ENCODE results near the gene SOWAHB. TPM values are rescaled to one million over a fixed set of nuclear protein-coding genes. Genes with fewer than 3 reads are reported as not detected.
"Not testable (repeated sequence)": the region's sequence is repeated elsewhere in the genome, so short reads cannot be mapped to it uniquely, and the experiment has no call there.

The SOWAHB gene
- total and polyA plus RNA-seq, 12 donors, result 0.11 to 3.7 (median 0.42) TPM; not detected in 1

DNA sequence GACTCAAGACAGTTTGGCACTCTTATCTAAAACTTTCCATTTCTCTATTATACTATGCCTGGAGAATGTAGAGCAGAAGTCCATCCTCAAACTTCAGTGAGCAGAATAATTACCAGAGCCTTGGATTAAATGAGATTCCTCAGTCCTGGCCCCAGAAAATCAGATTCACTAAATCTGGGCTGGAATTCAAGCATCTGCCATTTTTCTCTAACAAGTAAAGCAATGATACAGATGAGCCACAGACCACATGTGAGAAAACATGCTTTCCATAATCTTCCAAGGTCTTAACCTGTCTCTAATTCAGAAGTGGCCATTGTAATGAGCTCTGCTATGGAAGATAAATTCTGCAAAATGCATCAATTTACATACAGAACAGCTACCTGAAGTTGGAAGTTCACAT lies 25.4 kb downstream of the SOWAHB start:
- no peaks in the 10 kb centered on the region for H3K4me1 ChIP-seq (replicated peaks in 1 of 2)

DNA sequence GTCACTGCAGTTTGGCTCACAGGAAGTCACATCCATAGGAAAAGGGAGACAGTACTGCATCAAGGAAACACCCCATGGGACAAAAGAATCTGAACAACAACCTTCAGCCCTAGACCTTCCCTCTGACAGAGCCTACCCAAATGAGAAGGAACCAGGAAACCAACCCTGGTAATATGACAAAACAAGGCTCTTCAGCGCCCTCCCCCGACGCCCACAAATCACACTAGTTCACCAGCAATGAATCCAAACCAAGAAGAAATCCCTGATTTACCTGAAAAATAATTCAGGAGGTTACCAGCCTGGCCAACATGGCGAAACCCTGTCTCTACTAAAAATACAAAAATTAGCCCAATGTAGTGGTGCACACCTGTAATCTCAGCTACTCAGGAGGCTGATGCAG lies 29.2 kb downstream of the SOWAHB start:
- DNase-seq; H3K36me3 ChIP-seq (replicated peaks in 1 of 2); intact Hi-C loops (cut with DNase I); H3K27ac ChIP-seq; H3K4me3 ChIP-seq; H3K9me3 ChIP-seq (replicated peaks in 1 of 3); H3K4me1 ChIP-seq (replicated peaks in 1 of 2); H3K27me3 ChIP-seq: not testable (repeated sequence)
- 68 to 91% (median 82%) methylated on average over 4 of the region's 4 CpGs for WGBS, 4 donors

More for the DNA sequence above, 25.4 kb downstream of the SOWAHB start:
- H3K9me3 ChIP-seq (replicated peaks in 1 of 3), result no peaks in the 10 kb centered on the region
- H3K4me3 ChIP-seq, result no peak overlapping the region
- no peak for DNase-seq
- no peak overlapping the region for H3K27ac ChIP-seq
- no peaks in the 10 kb centered on the region for H3K27me3 ChIP-seq
- H3K36me3 ChIP-seq (replicated peaks in 1 of 2), result no peaks in the 10 kb centered on the region
- intact Hi-C loops (cut with DNase I), result no loop called here
- TF ChIP-seq, protein P1, sequence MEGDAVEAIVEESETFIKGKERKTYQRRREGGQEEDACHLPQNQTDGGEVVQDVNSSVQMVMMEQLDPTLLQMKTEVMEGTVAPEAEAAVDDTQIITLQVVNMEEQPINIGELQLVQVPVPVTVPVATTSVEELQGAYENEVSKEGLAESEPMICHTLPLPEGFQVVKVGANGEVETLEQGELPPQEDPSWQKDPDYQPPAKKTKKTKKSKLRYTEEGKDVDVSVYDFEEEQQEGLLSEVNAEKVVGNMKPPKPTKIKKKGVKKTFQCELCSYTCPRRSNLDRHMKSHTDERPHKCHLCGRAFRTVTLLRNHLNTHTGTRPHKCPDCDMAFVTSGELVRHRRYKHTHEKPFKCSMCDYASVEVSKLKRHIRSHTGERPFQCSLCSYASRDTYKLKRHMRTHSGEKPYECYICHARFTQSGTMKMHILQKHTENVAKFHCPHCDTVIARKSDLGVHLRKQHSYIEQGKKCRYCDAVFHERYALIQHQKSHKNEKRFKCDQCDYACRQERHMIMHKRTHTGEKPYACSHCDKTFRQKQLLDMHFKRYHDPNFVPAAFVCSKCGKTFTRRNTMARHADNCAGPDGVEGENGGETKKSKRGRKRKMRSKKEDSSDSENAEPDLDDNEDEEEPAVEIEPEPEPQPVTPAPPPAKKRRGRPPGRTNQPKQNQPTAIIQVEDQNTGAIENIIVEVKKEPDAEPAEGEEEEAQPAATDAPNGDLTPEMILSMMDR (IDR thresholded peaks at IDR 0.05), result no peak
- no peak for TF ChIP-seq POLR2A (IDR thresholded peaks at IDR 0.05)

GRCh38 chr4:76867880-76868655 lies 29.9 kb downstream of the SOWAHB start:
- Histone ChIP-seq H3K4me3 (no peak overlapping the region), H3K9me3 (replicated peaks in 1 of 3) (no peaks in the 10 kb centered on the region), H3K4me1 (replicated peaks in 1 of 2) (no peaks in the 10 kb centered on the region), H3K36me3 (replicated peaks in 1 of 2) (no peaks in the 10 kb centered on the region), H3K27ac (no peak overlapping the region), H3K27me3 (no peaks in the 10 kb centered on the region)
- intact Hi-C loops (cut with DNase I), result no loop called here
- TF ChIP-seq, protein P1 (IDR thresholded peaks at IDR 0.05), result no peak
- TF ChIP-seq POLR2A (IDR thresholded peaks at IDR 0.05), result no peak
- no peak for DNase-seq
- WGBS, 4 donors, result 74 to 80% (median 76%) methylated on average over 10 to 16 of the region's 16 CpGs

DNA sequence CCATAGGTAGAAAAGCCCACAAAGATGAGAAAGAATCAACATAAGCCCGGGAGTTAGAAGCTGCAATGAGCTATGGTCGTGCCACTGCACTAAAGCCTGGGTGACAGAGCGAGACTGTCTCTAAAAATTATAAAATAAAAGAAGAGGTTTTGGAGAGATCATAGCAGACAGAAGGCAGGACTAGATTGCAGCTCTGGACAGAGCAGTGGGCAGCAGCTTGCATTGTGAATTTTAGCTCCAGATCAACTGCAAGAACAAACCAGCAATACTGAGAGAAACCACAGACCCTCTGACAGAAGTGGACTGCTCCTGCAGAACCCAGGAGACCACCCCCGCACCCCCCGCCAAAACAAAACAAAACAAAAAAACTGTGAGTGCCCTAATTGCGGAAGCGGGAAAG lies 30.6 kb downstream of the SOWAHB start:
- H3K36me3 ChIP-seq (replicated peaks in 1 of 2), result no peaks in the 10 kb centered on the region
- no peaks in the 10 kb centered on the region for H3K27me3 ChIP-seq
- no peak for DNase-seq
- intact Hi-C loops (cut with DNase I), result no loop called here
- no peak overlapping the region for H3K4me3 ChIP-seq
- H3K27ac ChIP-seq, result no peak overlapping the region
- 72 to 88% (median 83%) methylated on average over 7 of the region's 7 CpGs for WGBS, 4 donors
- no peaks in the 10 kb centered on the region for H3K4me1 ChIP-seq (replicated peaks in 1 of 2)
- no peak for TF ChIP-seq POLR2A (IDR thresholded peaks at IDR 0.05)
- TF ChIP-seq, protein P1 (IDR thresholded peaks at IDR 0.05), result no peak
- H3K9me3 ChIP-seq (replicated peaks in 1 of 3), result no peaks in the 10 kb centered on the region

- no peaks in the 10 kb centered on the region for H3K4me1 ChIP-seq (replicated peaks in 1 of 2)
- H3K27me3 ChIP-seq, result no peaks in the 10 kb centered on the region
- intact Hi-C loops (cut with DNase I), result no loop called here
- H3K36me3 ChIP-seq (replicated peaks in 1 of 2), result no peaks in the 10 kb centered on the region
- no peaks in the 10 kb centered on the region for H3K9me3 ChIP-seq (replicated peaks in 1 of 3)
- DNase-seq, result no peak
- WGBS, 4 donors, result 72 to 94% (median 85%) methylated on average over 9 of the region's 9 CpGs
- no peak for TF ChIP-seq POLR2A (IDR thresholded peaks at IDR 0.05)
- TF ChIP-seq, protein P1 (IDR thresholded peaks at IDR 0.05), result no peak
- H3K27ac ChIP-seq, result no peak overlapping the region
- no peak overlapping the region for H3K4me3 ChIP-seq
Observed at GRCh38 chr4:76866641-76867040, 31.3 kb downstream of the SOWAHB start.
